Esophagus muscularis mucosa (tissue), 4 donors: ENCODE results near the gene CACNB1. TPM values are rescaled to one million over a fixed set of nuclear protein-coding genes. Genes with fewer than 3 reads are reported as not detected.

Experiments used
- DNase-seq: peaks from one replicate; pipeline ENCODE4 v3.0.0-alpha.2; 2017; ENCODE audit errors: extremely low spot score
- H3K27ac ChIP-seq, 4 donors: fragments of 200-600 bp; sonication (generic); replicated peaks in 1 of 4; 1 replicate in 3 of 4; 2 replicates in 1 of 4; pipeline ENCODE4 v1.5.1; 2016 to 2019; ENCODE audit warnings: mild to moderate bottlenecking in 1 of 4
- H3K27me3 ChIP-seq, 4 donors: fragments of 200-600 bp; sonication (generic); one replicate each; pipeline versions ENCODE4 v1.5.1 to v1.6.0; 2016 to 2019
- H3K36me3 ChIP-seq, 4 donors: fragments of 200-600 bp; sonication (generic); one replicate each; pipeline ENCODE4 v1.5.1; 2016 to 2019
- H3K4me1 ChIP-seq, 4 donors: fragments of 200-600 bp; sonication (generic); one replicate each; pipeline ENCODE4 v1.5.1; 2016 to 2019
- H3K4me3 ChIP-seq, 4 donors: fragments of 200-600 bp; sonication (generic); 1 replicate in 2 of 4; 2 replicates in 2 of 4; pipeline ENCODE4 v1.5.1; 2016 to 2019; ENCODE audit warnings: mild to moderate bottlenecking in 4 of 4, moderate library complexity in 1 of 4
- H3K9me3 ChIP-seq, 4 donors: fragments of 200-600 bp; sonication (generic); 1 replicate in 3 of 4; 2 replicates in 1 of 4; pipeline ENCODE4 v1.5.1; 2016 to 2019
- EP300 ChIP-seq: sonication (generic); formaldehyde crosslinking; IDR thresholded peaks from one replicate; pipeline ENCODE4 v1.6.1; 2017; ENCODE audit warnings: antibody characterized with exemption
- POLR2A ChIP-seq: fragments of 450-650 bp; IDR thresholded peaks from one replicate; pipeline ENCODE4 v1.6.1; 2017; ENCODE audit warnings: antibody characterized with exemption, moderate library complexity, mild to moderate bottlenecking, low read depth
- POLR2AphosphoS5 ChIP-seq, 2 donors: sonication (generic); formaldehyde crosslinking; IDR thresholded peaks; one replicate each; pipeline ENCODE4 v1.6.1; 2017; ENCODE audit warnings: antibody characterized with exemption in 2 of 2
- WGBS: methylation state at CpG from one replicate; pipeline ENCODE4 v1.1.5; 2018; 5-methylcytosine and 5-hydroxymethylcytosine counted together
- intact Hi-C: fragments of 100-400 bp; cut with DNase I; formaldehyde crosslinking; loops from one replicate; pipeline ENCODE4 v1.15.1; 2023
- total RNA-seq, 4 donors: library from RNA; depleted of rRNA; stranded (reverse); fragments of >200 nt; gene quantifications; one replicate each; pipeline versions ENCODE4 v1.1.0 to v1.2.1, GENCODE V29; 2016
- TF ChIP-seq, protein P1 (sequence below), 3 experiments: fragments of 200-600 bp in 2 of 3; fragments of 450-650 bp in 1 of 3; sonication (generic) in 2 of 3; IDR thresholded peaks; one replicate each; pipeline ENCODE4 v1.5.1; 2017 to 2019; ENCODE audit warnings: antibody characterized with exemption in 3 of 3, mild to moderate bottlenecking in 2 of 3, moderate library complexity in 1 of 3

The CACNB1 gene
- total RNA-seq, 4 donors from 2014 or later: 3.1 to 8.0 (median 5.4) TPM

DNA sequence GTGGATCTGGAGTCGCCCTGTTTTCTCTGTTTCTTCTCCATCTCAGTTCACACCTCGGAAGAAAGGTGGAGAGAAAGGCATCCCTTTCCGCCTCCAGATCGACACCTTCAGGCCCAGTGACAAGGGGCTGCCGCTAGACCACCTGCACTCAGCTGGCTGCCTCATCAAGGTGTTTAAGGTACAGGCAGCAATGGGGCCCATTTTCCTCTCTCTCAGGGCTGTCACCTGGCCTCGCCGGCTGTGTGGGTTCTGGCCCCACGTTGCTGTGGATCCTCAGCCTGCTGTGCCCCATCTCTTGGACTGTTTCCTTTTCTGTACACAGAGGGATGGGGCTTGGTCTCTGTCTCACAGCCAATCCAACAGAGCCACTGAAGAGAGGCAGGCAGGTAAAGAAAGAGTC is 45.7 kb upstream of the CACNB1 start:
- intact Hi-C loops: loop anchor here (5.0 kb wide), 1 partner anchor 36 kb away; no protein-coding TSS in a partner anchor
- peaks cover 6 to 14% (median 11%) of the 10 kb centered on the region in 4 donors for H3K4me1 ChIP-seq
- no peaks in the 10 kb centered on the region for H3K36me3 ChIP-seq
- no peak for DNase-seq
- TF ChIP-seq EP300 (no peak), POLR2A (no peak), POLR2AphosphoS5 (IDR thresholded peaks at IDR 0.05) (no peak)
- TF ChIP-seq, protein P1, sequence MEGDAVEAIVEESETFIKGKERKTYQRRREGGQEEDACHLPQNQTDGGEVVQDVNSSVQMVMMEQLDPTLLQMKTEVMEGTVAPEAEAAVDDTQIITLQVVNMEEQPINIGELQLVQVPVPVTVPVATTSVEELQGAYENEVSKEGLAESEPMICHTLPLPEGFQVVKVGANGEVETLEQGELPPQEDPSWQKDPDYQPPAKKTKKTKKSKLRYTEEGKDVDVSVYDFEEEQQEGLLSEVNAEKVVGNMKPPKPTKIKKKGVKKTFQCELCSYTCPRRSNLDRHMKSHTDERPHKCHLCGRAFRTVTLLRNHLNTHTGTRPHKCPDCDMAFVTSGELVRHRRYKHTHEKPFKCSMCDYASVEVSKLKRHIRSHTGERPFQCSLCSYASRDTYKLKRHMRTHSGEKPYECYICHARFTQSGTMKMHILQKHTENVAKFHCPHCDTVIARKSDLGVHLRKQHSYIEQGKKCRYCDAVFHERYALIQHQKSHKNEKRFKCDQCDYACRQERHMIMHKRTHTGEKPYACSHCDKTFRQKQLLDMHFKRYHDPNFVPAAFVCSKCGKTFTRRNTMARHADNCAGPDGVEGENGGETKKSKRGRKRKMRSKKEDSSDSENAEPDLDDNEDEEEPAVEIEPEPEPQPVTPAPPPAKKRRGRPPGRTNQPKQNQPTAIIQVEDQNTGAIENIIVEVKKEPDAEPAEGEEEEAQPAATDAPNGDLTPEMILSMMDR (IDR thresholded peaks at IDR 0.05): no peak
- no peaks in the 10 kb centered on the region for H3K9me3 ChIP-seq
- 80% methylated on average over 8 of the region's 8 CpGs for WGBS
- peaks cover 0 to 55% (median 0%) of the 10 kb centered on the region in 4 donors for H3K27me3 ChIP-seq
- no peak overlapping the region for H3K27ac ChIP-seq
- no peak overlapping the region for H3K4me3 ChIP-seq

DNA sequence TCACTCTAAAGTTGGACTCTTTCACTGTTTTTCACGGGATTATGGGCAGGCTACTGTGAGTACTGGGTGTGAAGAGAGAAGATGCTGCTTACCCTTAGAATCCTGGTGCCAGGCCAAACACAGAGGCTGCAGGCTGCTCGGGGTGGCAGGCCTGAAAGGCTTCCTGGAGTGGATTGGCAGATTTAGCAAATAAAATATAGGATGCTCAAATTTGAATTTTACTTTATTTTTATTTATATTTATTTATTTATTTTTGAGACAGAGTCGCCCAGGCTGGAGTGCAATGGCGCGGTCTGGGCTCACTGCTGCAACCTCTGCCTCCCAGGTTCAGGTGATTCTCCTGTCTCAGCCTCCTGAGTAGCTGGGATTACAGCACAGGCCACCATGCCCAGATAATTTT is 43.2 kb upstream of the CACNB1 start:
- intact Hi-C loops: loop anchor here (5.0 kb wide), 1 partner anchor 33 kb away; no protein-coding TSS in a partner anchor
- H3K9me3 ChIP-seq: no peaks in the 10 kb centered on the region
- no peak overlapping the region for H3K4me3 ChIP-seq
- TF ChIP-seq POLR2AphosphoS5 (IDR thresholded peaks at IDR 0.05): no peak
- TF ChIP-seq EP300: no peak
- TF ChIP-seq, protein P1 (IDR thresholded peaks at IDR 0.05): no peak
- no peak for TF ChIP-seq POLR2A
- H3K27ac ChIP-seq: no peak overlapping the region
- peaks cover 0 to 68% (median 0%) of the 10 kb centered on the region in 4 donors for H3K27me3 ChIP-seq
- no peak for DNase-seq
- H3K4me1 ChIP-seq: peaks cover 6 to 13% (median 11%) of the 10 kb centered on the region in 4 donors
- H3K36me3 ChIP-seq: no peaks in the 10 kb centered on the region
- WGBS: 79% methylated on average over 5 of the region's 5 CpGs

DNA sequence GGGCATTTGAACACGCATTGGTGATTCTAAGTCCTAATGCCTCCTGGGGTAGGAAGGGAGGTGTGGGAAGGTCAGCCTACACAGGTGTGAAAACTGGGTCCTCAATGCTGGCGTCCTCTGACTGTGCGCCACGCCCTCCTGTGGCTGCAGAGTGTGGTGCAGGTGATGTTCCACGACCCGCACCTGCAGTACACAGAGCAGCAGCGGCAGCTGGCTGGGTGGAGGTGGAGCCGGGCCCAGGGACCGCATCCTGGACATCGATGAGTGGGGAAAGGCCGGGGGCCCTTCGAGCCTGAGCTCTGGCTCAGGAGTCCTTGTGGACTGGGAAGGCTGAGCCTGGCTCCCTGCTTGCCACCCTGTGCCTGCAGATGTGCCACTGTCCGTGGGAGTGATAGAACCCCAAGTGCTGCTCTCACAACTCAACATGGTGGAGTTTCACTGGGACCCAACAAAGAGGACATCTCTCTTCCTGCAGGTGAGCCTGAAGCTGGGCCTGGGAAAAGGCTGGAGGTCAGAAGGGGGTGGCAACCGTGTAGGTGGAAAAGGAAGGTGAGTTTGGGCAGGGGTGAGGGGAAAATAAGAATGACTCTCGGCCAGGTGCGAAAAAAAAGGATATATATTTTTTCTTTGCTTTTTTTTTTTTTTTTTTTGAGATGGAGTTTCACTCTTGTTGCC is 42.3 kb upstream of the CACNB1 start:
- Histone ChIP-seq H3K4me3 (no peak overlapping the region), H3K4me1 (peaks cover 5 to 10% (median 6%) of the 10 kb centered on the region in 4 donors), H3K36me3 (no peaks in the 10 kb centered on the region), H3K9me3 (no peaks in the 10 kb centered on the region), H3K27ac (no peak overlapping the region), H3K27me3 (peaks cover 0 to 77% (median 0%) of the 10 kb centered on the region in 4 donors)
- intact Hi-C loops: loop anchor here (5.0 kb wide), 1 partner anchor 32 kb away; no protein-coding TSS in a partner anchor
- no peak for DNase-seq
- 31% methylated on average over 12 of the region's 16 CpGs for WGBS
- no peak for TF ChIP-seq POLR2AphosphoS5 (IDR thresholded peaks at IDR 0.05)
- TF ChIP-seq, protein P1 (IDR thresholded peaks at IDR 0.05): peak; percentile 21 to 41 (median 37)
- TF ChIP-seq EP300: no peak
- no peak for TF ChIP-seq POLR2A

DNA sequence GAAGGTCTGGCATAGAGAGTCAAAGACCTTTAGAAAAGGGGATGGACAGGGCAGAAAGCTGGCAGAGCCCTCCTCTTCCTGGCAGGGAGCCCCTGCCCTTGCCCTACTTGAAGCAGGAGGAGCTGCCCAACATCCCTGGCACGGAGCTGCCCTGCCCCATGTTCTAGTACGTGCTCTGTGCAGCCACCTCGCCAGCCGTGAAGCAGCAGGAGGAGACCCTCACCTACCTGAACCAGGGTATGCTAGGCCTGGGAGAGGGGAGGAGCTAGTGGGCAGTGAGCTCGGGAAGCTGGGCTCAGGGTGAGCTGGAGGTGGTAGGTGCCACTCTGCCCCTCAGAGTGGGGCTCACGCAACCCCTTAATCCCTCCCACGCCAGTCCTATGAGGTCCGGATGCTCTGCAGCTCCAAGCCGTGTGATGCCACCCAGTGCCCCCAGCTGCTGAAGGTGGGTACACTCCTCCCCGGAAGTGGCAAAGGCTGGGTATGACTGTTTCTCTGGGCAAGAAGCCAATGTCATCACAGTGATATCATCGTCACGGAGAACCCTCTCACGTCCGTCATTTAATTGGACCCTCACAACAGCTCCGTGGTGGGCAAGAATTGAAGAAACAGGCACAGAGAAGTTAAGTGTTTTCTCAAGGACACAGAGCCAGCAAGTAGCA is 41.0 kb upstream of the CACNB1 start:
- no peak for DNase-seq
- Histone ChIP-seq H3K4me1 (peaks cover 0 to 4% (median 0%) of the 10 kb centered on the region in 4 donors), H3K4me3 (no peak overlapping the region), H3K36me3 (no peaks in the 10 kb centered on the region), H3K27me3 (peaks cover 0 to 82% (median 0%) of the 10 kb centered on the region in 4 donors), H3K27ac (no peak overlapping the region), H3K9me3 (no peaks in the 10 kb centered on the region)
- WGBS: 22% methylated on average over 10 of the region's 15 CpGs
- TF ChIP-seq, protein P1 (IDR thresholded peaks at IDR 0.05): no peak
- TF ChIP-seq POLR2A (no peak), EP300 (no peak), POLR2AphosphoS5 (IDR thresholded peaks at IDR 0.05) (no peak)
- intact Hi-C loops: no loop called here
